GM12864 (cell line): ENCODE results near the gene MTSS2.

ENCODE experiments used
- DNase-seq: peaks from one replicate; pipeline ENCODE4 v3.0.0-alpha.2; 2011; ENCODE audit warnings: low read depth
- H3K4me3 ChIP-seq: 2 replicates; pipeline ENCODE4 v1.5.1; 2011; ENCODE audit warnings: mild to moderate bottlenecking, low read depth, low read length, control low read depth
- CTCF ChIP-seq: IDR thresholded peaks from 2 replicates; pipeline ENCODE4 v1.5.1; 2011; ENCODE audit warnings: low read depth, mild to moderate bottlenecking, moderate library complexity, low read length, control low read depth, inconsistent platforms; ENCODE audit errors: missing control alignments

MTSS2 gene

GRCh38 chr16:70642633-70643032 lies 43.2 kb downstream of the MTSS2 start:
- no peak for TF ChIP-seq CTCF
- no peak overlapping the region for H3K4me3 ChIP-seq
- DNase-seq: no peak

GRCh38 chr16:70638814-70639792 lies 46.8 kb downstream of the MTSS2 start:
- no peak for DNase-seq
- no peak overlapping the region for H3K4me3 ChIP-seq
- TF ChIP-seq CTCF: no peak
